ENCODE results near the gene MDK. TPM values are rescaled to one million over a fixed set of nuclear protein-coding genes. Genes with fewer than 3 reads are reported as not detected.

The MDK gene
- total and polyA plus RNA-seq, 2 of the 13 experiments (the other 11 are each of a cell fraction or from before 2014, with no cell fraction given) = 312 to 407 TPM

DNA sequence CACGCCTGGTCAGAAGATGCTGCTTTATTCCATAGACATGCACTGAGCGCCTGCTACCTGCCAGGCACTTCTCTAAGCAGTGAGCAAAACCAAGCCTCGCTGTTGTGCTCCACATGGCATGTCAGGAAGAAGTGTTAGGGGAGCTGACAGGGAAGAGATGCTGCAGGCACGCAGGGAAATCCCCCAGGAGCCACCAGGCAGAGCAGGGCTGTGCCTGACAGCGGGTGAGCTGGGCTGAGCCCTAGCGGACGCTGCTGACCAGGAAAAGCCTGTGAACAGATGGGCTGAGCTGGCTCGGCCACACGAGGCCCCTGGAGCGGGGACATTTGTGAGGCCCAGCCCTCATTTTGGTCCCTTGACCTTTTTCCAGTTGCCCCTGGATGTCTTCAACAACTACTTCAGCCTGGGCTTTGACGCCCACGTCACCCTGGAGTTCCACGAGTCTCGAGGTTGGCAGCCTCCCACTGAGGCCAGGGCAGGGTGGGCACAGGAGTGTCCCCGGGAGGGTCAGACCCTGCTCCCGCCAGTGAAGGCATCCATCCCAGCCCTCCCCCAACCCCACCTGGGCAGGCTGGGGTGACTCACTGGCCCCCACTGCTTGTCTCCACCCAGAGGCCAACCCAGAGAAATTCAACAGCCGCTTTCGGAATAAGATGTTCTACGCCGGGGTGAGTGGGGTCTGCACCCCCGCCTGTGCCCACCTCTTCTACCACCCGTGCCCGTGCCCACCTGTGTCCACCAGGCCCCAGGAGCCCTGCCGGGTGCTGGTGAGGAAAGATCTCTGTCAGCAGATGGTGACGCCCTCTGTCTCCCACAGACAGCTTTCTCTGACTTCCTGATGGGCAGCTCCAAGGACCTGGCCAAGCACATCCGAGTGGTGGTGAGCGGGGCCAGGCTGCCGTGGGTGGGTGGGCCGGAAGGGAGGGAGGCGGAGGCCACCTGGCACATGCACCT lies 7.4 kb upstream of the MDK start:
- ChIA-PET CTCF (ENCODE audit: low intra/inter-chr PET ratio, low total read pairs) (no interaction called here), POLR2A (no interaction called here)
- no peak for TF ChIP-seq ZFX (CRISPR knock-in tag; IDR thresholded peaks at IDR 0.05; ENCODE audit: low read depth)
- TF ChIP-seq ZNF326 (CRISPR knock-in tag; IDR thresholded peaks at IDR 0.05; ENCODE audit: borderline replicate concordance) = no peak
- no peak for TF ChIP-seq BCL3 (CRISPR knock-in tag; IDR thresholded peaks at IDR 0.05)
- no peak for TF ChIP-seq AGO1 (IDR thresholded peaks at IDR 0.05; ENCODE audit: low read depth, low read length, poor library complexity, severe bottlenecking)
- no peak for TF ChIP-seq CREB3 (CRISPR knock-in tag; IDR thresholded peaks at IDR 0.05)
- no peak for TF ChIP-seq ZNF883 (CRISPR knock-in tag; IDR thresholded peaks at IDR 0.05; ENCODE audit: not compliant biosample characterization)
- WGBS (ENCODE audit: low lambda C conversion rate) = 95% methylated on average over 23 of the region's 30 CpGs
- H3K9ac ChIP-seq (ENCODE audit: insufficient read depth, low read depth, low read length) = no peak overlapping the region
- H2AFZ ChIP-seq (ENCODE audit: low read length) = no peak overlapping the region
- in situ Hi-C loops (cut with HindIII; ENCODE audit: extremely low pct_ligation_motif_present, low pct_unique_long_range_greater_than_20kb) = no loop called here
- peaks cover 1 to 4% of the 10 kb centered on the region in 2 experiments; a peak in 1 of 5 replicates for H3K36me3 ChIP-seq (replicated peaks in 1 of 2; ENCODE audit: control insufficient read depth in 1 of 2, insufficient read depth in 2 of 2, low read length in 2 of 2)
- ATAC-seq (no peak), FAIRE-seq (no peak), DNase-seq (ENCODE audit: low spot score) (no peak)
- H3K79me2 ChIP-seq (ENCODE audit: insufficient read depth, low read length) = no peaks in the 10 kb centered on the region
- H3K27me3 ChIP-seq (ENCODE audit: control insufficient read depth in 1 of 2, insufficient read depth in 2 of 2, low read length in 2 of 2) = no peaks in the 10 kb centered on the region
- no peak overlapping the region for H3K27ac ChIP-seq (ENCODE audit: extremely low read length, insufficient read depth, low read length)
- H4K20me1 ChIP-seq (ENCODE audit: insufficient read depth, low read length) = no peaks in the 10 kb centered on the region
- H3K4me3 ChIP-seq (replicated peaks in 1 of 3; ENCODE audit: insufficient read depth in 1 of 3, low read depth in 2 of 3, low read length in 3 of 3) = no peak overlapping the region
- H3K4me1 ChIP-seq (ENCODE audit: insufficient read depth, low read length) = peaks cover 14% of the 10 kb centered on the region
- no peak overlapping the region for H3K4me2 ChIP-seq (ENCODE audit: low read depth, low read length)
- intact Hi-C loops (cut with micrococcal nuclease; ENCODE audit: unreplicated experiment) = no loop called here
- BruUV-seq (replicated peaks) = no TSS peak
- H3K9me3 ChIP-seq (ENCODE audit: low read length) = no peaks in the 10 kb centered on the region

Measured in HepG2 (cell line).